NCI-H2227 treated with DMSO at 0.1 percent for 48 hours (cell line): ENCODE measurements around the gene C3orf20.

Source experiments
- DNase-seq: peaks from one replicate; lab custom pipeline; 2025; lab: John Stamatoyannopoulos, UW

Gene C3orf20

GRCh38 chr3:14814411-14814871 lies 139.5 kb downstream of the C3orf20 start:
- no peak for DNase-seq

- no peak for DNase-seq
These were observed 141.4 kb downstream of the C3orf20 start for GRCh38 chr3:14816359-14816758.

GRCh38 chr3:14818804-14819500 lies 144.0 kb downstream of the C3orf20 start, which contains the start of gene FGD5:
FGD5 (plus strand) TSS chr3:14818962; CDS start chr3:14819072, 110 bp downstream.
- no peak for DNase-seq

- no peak for DNase-seq
These were observed 144.7 kb downstream of the C3orf20 start for GRCh38 chr3:14819671-14820070.

- no peak for DNase-seq
These were observed 145.2 kb downstream of the C3orf20 start for GRCh38 chr3:14820156-14820555.

- no peak for DNase-seq
These were observed 146.2 kb downstream of the C3orf20 start for GRCh38 chr3:14821151-14821550.

- DNase-seq: no peak
These were observed 147.2 kb downstream of the C3orf20 start for GRCh38 chr3:14822134-14822533.
